GM19023 (cell line): ENCODE data around the gene MAN2A1.
"Not testable (repeated sequence)": the region's sequence is repeated elsewhere in the genome, so short reads cannot be mapped to it uniquely, and the experiment has no call there.

Experiments used
- ATAC-seq: cut with Tn5 transposase; IDR thresholded peaks from one replicate; pipeline ENCODE4 v1.9.1; 2021; ENCODE audit warnings: mild to moderate bottlenecking, moderate library complexity; ENCODE audit not compliant: unreplicated experiment

Gene MAN2A1

GRCh38 chr5:109750463-109750862 lies 60.7 kb downstream of the MAN2A1 start:
- no peak for ATAC-seq

GRCh38 chr5:109753279-109753678 lies 63.6 kb downstream of the MAN2A1 start:
- ATAC-seq, result no peak

DNA sequence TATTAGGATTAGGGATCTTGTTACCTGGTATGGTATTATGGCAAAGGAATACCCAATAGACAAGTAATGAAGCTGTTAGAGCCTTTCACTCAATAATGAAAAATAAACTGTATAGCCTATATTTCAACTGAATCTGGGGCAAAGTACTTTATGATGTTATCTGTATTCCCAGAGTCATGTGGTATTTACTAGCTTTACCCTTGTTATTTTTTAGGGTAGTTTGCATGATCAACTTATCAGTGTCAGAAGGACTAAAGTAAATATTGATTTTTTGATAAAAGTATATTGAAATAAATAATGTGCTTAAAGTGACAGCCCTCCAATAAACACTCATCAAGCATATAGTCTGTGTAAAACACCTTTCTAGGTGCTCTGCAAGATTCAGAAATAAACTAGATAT lies 64.6 kb downstream of the MAN2A1 start:
- ATAC-seq, result no peak

DNA sequence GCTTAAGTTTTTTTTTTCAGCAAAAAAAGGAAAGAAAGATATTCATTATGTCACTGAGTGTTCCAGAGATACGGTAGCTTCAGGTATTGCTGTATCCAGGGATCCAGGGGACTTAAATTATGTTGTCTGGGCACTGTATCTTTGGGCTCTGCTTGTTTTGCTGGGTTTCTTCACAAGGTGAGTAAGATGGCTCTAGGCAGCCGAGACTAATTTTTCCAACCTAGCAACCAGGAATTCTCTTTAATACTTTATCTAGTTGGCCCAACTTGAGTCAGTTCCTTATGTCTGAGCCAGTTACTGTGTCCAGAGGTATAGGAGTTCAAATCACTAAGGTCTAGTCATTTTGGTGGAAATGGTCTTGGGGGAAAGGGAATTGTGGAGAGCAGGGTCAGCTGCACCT lies 66.0 kb downstream of the MAN2A1 start:
- ATAC-seq, result no peak

- no peak for ATAC-seq
Observed at GRCh38 chr5:109756543-109757185, 66.9 kb downstream of the MAN2A1 start.

GRCh38 chr5:109757490-109757889 lies 67.8 kb downstream of the MAN2A1 start:
- no peak for ATAC-seq

GRCh38 chr5:109759306-109759705 lies 69.6 kb downstream of the MAN2A1 start:
- no peak for ATAC-seq

DNA sequence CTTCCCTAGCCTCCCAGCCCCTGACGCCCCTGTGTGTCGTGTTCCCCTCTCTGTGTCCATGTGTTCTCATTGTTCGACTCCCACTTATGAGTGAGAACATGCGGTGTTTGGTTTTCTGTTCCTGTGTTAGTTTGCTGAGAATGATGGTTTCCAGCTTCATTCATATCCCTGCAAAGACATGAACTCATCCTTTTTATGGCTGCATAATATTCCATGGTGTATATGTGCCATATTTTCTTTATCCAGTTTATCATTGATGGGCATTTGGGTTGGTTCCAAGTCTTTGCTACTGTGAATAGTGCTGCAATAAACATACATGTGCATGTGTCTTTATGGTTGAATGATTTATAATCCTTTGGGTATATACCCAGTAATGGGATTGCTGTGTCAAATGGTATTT lies 70.4 kb downstream of the MAN2A1 start:
- ATAC-seq, result not testable (repeated sequence)

DNA sequence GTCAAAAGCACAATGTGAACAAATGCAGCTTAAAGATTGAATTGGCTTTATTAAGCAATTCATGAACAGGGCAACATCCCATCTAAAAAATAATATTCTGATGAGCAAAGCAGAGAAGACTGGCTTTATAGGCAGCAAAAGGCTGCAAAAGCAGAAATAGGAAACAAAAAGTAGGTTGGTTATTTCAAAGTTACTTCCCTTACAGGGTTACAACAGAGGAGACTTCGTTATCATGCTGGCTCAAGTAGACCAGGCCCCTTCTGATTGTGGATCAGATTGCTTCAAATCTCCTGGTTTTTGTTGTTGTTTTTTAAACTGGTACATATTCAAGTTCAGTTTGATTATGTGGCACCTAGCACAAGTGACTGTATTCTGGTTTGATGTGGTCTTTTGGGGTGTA lies 73.1 kb downstream of the MAN2A1 start:
- no peak for ATAC-seq

DNA sequence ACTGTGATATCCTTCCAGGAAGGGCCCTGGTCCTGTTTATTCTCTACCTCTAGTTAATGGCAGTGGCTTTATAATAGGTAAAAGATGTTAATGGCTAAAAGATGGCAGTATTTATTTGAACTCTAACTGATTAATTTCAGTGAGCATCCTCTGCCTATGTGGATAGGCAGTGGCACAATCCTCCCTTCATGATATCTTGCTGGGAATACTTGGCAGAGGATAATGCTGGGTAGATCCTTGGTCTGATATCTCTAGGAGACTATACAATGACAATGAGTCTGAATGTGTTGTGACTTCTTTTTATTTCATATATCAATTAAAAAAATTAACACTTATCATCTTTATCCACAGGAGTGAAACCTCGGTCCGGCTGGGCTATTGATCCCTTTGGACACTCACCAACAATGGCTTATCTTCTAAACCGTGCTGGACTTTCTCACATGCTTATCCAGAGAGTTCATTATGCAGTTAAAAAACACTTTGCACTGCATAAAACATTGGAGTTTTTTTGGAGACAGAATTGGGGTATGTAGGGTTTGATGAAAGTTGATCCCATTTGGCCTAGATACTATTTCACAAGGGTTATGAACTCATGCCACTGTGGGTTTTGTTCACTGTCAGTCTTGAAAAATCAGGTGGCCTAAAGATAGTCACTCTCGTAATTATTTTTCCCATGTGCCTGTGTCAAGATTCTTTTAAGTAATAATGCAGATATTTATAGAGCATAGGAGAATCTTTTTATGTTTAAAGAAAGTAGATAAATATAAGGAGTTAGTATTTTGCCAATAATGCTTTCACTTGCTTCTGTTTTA lies 77.7 kb downstream of the MAN2A1 start:
- ATAC-seq, result no peak

GRCh38 chr5:109767997-109768396 lies 78.3 kb downstream of the MAN2A1 start:
- no peak for ATAC-seq

DNA sequence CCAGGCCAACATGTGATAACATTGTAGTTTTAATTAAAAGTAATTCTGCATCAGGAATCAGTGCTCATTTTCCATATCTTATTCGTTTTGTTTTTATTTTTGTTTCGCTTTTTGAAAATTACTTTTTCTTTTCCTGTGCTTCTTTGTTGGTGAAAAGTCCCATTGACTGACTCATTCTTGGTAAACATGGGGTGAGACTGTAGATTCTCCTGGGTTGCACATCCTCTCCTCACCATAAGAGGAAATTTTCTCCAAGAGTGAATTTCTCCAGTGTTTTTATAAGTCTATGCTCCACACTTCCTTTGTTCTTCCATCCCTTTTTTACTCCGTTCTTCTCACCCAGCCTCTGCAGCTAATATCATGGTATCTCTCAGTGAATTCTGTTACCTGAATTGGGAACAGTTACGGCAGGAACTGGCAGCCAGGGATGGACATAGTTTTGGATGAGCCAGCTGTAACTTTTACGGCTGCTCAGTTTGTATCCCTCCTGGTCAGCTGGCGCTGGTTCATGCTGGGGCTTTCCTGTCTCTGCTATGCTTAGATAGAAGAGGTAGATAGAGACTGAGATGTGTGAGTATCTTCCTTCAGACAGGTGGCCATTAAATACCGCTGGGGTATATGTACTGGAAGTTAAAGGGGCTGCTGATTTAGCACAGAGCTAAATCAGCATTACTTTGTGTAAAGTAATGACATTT lies 80.0 kb downstream of the MAN2A1 start:
- no peak for ATAC-seq

DNA sequence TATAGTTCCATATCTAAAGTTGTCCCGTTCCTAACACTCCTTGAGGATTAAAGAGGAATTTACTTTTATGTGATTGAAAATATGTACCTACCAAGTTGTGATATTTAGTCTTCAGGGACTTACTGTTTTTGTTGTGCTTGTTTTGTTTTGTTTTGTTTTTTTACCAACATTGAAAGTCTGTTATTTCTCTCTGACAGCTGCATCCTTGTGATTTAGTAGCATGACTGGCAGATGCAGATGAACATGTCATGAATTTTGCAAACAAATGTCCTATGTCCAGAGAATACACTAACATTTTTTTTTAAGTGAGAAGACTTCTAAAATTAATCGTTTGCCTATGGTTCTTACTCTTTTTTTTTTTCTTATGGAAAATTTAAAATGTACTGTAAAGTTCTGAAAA lies 85.4 kb downstream of the MAN2A1 start:
- no peak for ATAC-seq

DNA sequence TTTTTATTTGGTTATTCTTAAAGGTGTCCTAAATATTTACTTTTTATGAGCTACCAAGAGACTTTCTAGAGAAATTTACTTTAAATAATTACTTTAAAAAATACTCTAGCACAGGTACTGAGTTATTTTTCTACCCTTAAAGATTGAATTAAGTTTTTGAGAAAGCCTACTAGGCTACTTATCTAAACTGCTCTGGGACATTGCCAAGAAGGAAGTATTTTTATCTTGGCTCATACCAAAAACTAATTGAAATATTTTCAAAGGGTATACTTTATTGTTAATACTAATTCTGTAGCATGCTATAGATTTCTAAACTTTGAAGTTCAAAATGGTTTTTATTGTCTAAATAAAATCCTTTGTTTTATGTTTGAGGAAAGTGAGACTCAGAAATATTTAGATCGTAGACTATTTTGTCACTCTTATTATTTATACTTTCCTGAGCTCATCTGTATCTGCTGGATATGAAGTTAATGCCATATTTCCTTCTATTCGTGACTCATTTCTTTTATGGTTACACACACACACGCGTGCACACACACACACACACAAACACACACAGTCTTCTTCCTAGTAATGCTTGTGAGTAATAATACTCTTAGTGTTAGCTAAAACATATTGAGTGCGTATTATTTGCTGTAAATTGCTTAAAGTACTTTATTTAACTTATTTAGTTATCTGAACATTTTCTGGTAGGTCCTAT lies 89.5 kb downstream of the MAN2A1 start:
- no peak for ATAC-seq

- ATAC-seq, result no peak
Observed at GRCh38 chr5:109784687-109785086, 95.0 kb downstream of the MAN2A1 start.

DNA sequence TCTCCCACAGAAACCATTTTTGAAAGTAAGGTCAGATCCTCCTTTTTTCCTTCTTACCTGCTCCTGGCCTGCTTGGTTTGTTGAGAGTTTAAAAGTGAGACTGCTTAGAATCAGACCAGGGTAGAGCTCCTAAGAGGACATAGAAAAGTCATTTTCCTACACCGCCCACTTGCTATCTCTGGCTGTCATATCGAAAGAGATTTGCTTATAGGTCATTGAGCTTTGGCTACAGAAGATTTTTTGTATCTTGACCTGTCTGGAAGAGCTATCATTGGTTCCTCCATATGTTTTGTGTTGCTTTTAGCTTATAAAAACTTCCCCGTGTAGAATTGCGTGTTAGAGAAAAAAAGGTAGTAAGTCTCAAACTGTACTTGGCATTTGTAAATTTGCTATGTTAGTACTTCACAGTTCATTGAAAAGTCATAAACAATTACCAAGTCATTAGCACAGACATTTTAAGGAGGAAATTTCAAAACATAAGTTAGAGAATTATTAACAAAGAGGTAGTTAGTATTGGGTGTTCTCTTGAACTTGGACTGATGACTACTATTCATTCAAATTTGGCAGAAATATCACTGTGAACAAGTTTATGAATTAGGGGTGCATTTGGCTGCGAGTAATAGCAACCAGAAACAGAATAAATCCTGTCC lies 96.6 kb downstream of the MAN2A1 start:
- ATAC-seq, result no peak

- peak; percentile 76 for ATAC-seq
Observed at GRCh38 chr5:109788596-109788995, 98.9 kb downstream of the MAN2A1 start.

DNA sequence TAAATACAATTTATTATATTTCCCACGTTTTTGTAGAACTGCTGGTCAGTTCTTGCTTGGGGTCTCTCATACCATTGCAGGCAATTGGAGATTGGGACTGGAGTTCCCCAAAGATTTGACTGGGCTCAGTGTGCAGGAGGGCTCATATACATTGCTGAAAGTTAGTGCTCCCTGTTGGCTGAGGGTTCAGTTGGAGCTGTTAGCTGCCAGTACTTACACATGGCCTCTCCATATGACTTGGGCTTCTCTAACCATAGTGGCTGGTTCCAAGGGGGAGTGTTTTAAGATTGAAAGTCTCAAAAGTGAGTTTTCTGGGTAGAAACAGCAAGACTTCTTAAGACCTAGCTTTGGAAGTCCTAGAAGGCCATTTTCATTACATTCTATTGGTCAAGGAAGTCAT lies 102.9 kb downstream of the MAN2A1 start:
- ATAC-seq, result no peak

GRCh38 chr5:109803854-109804253 lies 114.1 kb downstream of the MAN2A1 start:
- no peak for ATAC-seq

DNA sequence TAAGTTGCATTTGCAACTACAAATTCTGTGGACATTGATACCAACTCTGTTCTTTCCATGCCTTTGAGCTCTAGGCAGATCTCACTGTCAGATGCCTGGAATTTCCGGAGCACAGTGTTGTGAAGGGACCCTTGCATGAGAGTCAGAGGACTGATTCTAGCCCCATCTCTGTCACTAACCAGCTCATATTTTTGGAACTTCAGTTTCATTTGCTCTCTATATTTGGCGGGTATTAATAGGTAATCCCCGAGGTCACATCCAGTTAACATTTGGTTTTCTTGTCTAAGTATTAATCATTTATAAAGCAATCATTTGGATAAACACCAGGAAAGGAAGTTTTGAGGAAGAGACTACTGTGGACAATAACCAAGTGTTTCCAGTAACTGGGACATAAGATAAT lies 115.7 kb downstream of the MAN2A1 start:
- ATAC-seq, result no peak

DNA sequence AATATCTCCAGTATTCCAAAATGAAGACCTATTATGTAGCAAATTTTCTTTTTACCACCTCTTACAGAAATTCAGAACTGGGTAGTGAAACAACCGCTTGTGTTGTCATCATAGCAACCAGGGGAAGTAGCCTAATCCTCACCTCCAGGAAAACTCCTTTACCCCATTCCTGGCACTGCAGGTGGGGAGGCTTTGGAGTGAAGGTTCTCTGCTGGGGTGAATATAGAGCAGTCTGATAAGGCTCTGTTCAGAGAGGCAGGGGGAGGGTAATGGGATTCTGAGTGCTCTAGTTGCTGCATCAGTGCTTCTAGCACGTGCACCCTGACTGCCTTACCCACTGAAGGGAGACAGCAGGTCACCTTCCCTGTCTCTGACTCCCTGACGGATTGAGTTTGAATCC lies 116.2 kb downstream of the MAN2A1 start:
- ATAC-seq, result no peak
